Endometrium (tissue), 2 donors: ENCODE results near the gene OSBPL6.
A peak's percentile ranks its signal among the peaks of the same experiment; 100 is the strongest.
"Not testable (repeated sequence)": the region's sequence is repeated elsewhere in the genome, so short reads cannot be mapped to it uniquely, and the experiment has no call there.

Experiments used
- FAIRE-seq: peaks from 2 replicates; lab custom pipeline; 2012; peaks lifted over from hg19 to GRCh38; lab: Jason Lieb, UNC
- donor health status: control.
- donor health status: control.

OSBPL6 gene

DNA sequence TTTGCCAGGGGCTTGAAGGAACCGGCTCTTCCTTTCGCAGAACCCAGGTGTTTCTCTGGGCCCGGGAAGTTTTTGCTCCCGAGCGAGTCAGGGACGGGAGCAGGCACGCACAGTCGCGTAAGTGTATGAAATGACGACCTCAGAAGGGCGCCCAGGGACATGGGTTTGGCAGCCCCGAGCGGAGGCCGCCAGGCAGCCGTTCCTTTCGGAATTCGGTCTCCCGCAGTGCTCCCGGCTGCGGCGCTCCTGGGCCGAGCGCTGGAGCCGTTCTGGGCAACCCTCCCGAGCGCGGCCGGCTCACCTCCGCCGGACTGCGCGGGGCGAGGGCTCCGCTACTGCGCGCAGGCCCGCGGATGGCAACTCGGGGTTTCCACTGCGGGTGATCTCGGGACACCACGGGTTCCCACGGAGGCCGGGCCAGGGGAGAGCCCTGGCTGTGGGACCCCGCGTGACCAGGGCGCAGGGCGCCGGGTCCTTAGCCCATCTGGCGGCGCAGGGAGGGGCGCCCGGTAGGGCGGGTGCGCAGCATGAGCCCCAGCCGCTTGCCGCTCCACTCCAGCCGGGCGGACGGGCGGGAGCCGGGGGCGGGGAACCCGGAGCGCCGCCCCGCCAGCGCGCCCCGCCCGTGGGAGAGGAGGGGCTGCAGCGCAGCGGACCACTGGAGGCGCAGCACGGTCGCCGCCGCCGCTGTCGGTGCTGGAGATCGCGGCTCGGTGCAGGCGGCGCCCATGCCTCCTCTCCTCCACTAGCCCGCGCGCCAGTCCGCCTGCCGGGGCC lies at the start of gene OSBPL6:
Gene OSBPL6, plus strand, starts transcription at position 690 of the 777 bp plus-strand sequence. CDS start 111,673 bp downstream, outside the sequence.
- FAIRE-seq = no peak

DNA sequence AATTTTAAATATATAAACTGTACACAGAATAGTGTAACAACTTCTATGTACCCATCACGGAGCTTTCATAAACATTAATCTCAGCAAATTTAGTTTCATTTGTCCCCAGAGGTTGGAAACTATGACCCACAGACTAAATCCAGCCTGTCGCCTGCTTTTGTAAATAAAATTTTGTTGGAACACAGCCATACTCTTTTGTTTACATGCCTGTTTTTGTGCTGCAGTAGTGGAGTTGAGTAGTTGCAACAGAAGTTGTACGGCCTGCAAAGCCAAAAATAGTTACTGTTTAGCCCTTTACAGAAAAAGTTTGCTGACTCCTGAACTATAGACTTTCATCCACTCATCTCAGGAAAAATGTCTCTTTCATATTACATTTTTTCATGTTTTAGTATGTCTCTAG lies 42.3 kb upstream of the OSBPL6 start:
- peak; percentile 35 for FAIRE-seq

DNA sequence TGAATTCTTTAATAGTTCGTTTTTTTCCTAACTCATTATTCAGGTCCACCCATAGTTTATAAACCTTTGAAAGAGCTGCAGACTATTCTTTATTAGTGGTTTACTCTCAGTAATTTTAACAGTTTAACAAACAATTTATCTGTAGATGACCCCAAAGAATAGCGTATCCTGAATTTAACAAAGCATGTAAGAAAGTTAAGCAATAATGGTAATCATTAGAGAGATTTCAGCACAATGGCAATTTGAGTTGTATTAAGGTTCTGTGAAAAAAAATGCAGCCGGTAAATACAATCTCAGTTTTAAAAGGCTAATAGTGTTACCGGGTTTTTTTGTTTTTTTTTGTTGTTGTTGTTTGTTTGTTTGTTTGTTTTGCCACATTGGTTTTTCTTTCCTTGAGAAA lies 41.8 kb upstream of the OSBPL6 start:
- FAIRE-seq = no peak

DNA sequence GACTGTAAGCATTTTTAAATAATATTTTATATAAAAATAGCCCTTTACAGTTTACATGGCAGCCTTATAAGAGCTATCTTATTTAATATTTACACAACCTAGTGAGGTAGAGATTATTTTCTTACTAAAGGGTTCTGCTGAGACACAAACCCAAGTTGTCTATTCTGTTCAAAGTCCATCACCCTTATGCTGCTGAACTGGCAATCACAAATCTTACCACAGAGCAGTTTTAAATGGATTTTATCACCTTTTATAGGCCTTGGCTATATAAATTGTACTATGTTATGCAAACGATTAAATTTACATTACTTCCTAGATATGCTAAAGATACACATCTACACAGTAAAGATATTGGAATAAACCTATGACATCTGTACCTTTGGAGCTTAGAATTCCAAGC lies 41.3 kb upstream of the OSBPL6 start:
- FAIRE-seq = no peak

DNA sequence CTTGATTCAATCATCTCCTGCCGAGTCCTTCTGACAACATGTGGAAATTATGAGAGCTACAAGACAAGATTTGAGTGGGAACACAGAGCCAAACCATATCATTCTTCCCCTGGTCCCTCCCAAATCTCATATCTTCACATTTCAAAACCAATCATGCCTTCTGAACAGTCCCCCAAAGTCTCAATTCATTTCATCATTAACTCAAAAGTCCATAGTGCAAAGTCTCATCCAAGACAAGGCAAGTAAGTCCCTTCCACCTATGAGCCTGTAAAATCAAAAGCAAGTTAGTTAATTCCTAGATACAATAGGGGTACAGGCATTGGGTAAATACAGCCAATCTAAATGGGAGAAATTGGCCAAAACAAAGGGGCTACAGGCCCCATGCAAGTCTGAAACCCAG lies 40.4 kb upstream of the OSBPL6 start:
- not testable (repeated sequence) for FAIRE-seq

DNA sequence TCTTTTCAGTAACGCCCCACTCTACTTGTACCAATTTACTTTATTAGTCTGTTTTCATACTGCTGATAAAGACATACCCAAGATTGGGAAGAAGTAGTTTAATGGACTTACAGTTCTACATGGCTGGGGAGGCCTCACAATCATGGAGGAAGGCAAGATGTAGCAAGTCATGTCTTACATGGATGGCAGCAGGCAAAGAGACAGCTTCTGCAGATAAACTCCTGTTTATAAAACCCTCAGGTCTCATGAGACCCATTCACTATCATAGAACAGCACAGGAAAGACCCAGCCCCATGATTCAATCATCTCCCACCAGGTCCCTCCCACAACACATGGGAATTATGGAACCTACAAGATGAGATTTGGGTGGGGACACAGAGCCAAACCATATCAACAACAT lies 38.8 kb upstream of the OSBPL6 start:
- no peak for FAIRE-seq

DNA sequence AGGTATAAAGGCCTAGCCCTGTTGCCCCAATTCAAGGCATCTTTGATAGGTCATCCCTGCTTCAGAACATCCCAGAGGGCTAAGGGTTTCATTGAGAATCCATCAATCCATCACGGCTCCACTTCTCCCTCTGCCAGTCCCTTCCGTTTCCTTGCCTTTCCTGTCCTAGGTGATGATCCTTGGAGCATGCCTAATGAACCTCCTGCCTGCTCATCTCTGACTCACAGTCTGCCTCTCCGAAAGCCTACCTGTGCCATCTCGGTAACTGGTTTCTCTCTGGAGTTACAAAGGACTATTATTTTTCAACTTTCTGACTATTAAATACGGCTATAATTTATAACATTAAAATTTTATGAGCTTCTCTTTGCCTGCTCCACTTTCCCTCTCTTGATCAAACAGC lies 36.7 kb upstream of the OSBPL6 start:
- no peak for FAIRE-seq

DNA sequence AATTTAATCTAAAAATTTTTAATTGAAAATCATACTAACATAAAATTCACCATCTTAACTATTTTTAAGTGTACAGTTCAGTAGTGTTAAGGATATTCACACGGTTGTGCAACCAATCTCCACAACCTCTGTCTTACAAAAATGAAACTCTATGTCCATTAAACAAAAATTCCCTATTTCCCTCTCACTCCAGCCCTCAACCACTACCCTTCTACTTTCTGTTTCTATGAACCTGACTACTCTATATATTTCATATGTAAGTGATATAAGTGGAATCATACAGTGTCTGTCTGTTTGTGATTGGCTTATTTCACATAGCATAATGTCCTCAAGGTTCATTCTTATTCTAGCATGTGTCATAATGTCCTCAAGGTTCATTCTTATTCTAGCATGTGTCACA lies 34.3 kb upstream of the OSBPL6 start:
- no peak for FAIRE-seq

DNA sequence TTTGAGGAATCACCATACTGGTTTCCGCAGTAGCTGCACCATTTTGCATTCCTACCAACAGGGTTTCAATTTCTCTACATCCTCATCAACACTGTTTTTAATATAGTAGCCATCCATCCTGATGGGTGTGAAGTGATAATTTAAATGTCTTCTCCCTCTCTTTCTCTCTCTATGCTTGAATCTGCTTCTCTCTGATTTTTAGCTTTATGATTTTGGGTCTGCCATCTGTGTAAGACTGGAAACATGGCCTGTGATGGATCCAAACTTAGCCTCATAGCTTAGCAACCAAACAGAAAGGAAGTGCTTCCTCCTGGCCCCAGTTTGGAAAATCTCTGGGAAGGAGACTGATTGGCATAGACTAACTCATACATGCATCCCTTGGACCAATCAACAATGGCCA lies 33.7 kb upstream of the OSBPL6 start:
- no peak for FAIRE-seq

DNA sequence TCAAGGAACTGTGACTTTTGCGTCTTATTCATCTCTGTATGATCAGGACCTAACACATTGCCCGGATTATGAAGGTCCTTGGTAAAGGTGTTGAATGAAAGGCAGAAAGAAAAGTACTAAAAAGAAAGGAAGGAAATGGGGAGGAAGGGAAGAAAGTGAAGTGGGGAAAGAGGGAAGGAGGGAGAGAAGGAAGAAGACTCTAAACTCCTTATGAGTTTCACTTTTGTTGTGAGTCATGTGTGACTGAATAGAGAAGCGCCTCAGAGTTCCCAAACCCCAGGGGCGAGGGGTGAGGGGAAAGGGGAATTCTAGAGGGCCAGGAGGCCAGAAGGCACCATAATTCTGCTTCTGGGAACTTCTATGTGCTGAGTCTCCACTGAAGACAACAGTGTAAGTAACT lies 30.9 kb upstream of the OSBPL6 start:
- no peak for FAIRE-seq

DNA sequence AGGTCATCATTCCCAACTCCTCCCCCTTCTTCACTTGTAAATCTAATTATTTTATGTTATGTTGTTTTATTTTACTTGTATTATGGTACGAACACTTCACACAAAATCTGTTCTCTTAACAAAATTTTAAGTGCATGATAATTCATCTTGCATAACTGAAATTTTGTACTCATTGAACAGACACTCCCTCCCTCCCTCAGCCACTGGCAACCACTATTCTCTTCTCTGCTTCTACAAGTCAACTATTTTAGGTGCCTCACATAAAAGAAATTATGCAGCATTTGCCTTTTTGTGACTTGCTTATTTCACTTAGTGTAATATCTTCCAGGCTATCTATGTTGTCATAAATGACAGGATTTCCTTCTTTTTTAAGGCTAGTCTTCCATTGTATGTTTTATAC lies 30.4 kb upstream of the OSBPL6 start:
- no peak for FAIRE-seq

DNA sequence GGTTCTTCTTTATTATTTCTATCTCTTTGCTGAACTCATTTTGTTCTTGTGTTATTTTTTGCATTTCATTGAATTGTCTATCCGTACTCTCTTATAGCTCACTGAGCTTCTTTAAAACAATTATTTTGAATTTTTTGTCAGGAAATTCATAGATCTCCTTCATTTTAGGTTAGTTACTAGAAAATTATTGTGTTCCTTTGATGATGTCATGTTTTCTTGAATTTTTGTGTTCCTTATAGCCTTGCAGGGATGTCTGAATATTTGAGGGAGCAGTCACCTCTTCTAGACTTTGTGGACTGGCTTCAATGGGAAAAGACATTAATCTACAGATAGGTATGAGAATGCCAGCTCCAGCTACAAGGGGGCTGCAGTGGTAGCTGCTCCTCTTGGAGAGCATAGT lies 20.7 kb upstream of the OSBPL6 start:
- FAIRE-seq = no peak

DNA sequence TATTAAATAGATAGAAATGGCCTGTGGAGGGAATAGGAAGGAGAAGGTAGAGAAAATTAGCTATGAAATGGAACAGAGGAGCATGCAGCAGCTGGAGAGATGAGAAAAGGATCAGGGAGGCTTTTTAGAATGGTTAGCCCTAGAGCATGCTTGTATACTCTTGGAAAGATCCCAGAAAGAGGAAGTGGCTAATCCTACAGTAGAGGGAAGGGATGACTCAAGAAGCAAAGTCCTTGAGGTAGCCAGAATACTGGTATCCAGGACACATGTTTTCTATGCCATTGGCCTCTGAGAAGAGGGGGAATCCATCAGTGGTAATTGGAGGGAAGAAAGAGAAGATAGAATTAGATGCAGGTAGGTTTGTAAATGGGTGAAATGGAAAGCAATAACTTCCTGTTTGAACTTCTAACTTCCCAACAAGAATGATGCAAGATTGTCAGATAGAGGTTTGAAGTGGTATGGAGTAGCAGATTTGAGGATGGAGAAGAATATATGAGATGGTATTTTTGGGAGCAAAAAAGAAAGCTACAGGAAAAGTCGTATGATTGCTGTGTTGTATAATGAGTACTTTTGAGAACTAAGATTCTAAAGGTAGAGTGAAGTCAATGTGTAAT lies 17.1 kb upstream of the OSBPL6 start:
- no peak for FAIRE-seq

DNA sequence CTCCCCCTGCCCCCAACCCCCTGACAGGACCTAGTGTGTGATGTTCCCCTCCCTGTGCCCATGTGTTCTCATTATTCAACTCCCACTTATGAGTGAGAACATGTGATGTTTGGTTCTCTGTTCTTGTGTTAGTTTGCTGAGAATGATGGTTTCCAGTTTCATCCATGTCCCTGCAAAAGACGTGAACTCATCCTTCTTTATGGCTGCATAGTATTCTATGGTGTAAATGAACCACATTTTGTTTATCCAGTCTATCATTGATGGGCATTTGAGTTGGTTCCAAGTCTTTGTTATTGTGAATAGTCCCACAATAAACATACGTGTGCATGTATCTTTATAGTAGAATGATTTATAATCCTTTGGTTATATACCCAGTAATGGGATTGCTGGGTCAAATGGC lies 13.7 kb upstream of the OSBPL6 start:
- FAIRE-seq = not testable (repeated sequence)

DNA sequence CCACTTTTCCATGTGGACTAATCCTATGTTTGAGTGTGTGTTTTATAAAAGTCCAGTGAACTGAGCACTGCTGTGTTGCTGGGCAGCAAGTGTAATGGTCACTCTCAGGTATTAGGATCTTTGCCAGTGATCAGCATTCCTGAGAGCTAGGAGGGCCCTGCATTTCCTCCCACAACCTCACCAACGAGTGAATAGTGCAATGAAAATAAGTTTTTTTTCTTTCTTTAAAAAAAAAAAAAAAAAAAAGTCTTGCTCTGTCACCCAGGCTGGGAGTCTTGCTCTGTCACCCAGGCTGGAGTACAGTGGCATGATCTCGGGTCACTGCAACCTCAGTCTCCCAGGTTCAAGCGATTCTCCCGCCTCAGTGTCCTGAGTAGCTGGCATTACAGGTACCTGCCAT lies 6.5 kb upstream of the OSBPL6 start:
- FAIRE-seq = no peak

DNA sequence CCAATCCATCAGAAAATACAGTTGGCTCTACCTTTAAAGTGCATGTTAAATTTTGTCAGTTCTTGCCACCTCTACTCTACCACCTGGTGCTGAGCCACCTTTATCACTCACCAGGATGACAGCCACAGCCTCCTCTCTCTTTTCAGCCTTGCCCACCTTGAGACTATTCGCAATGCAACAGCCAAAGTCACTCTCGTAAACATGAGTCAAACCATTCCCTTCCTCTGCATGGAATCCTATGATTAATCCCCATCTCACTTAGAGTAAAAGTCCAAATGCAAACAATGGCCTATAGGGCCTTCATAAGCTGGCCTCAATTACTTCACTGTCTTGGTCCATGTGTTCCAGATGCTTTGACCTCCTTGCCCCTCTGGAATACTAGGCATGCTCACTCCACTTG lies 5.8 kb upstream of the OSBPL6 start:
- no peak for FAIRE-seq

DNA sequence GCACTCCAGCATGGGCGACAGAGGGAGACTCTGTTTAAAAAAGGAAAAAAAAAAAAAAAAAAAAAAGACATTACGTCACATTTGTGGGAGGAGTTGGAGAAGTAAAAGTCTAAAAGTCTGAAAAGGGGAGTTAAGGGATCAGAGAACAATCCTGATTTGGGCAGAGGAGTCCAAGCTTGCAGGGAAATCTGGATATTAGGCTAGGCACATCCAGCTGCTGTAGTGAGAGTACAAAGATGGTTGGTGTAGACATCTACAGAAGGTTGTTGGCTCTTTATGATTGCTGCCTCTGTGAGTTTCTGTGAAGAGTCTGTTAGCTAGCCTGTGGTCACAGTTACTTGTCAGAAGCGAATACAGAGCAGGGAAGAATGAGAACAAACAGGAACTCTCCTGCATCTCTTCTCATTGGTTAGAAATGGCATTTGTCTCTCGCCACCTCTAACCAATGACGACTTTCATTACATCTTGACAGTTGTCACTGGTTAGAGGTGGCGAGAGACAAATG lies 3.3 kb upstream of the OSBPL6 start:
- no peak for FAIRE-seq

DNA sequence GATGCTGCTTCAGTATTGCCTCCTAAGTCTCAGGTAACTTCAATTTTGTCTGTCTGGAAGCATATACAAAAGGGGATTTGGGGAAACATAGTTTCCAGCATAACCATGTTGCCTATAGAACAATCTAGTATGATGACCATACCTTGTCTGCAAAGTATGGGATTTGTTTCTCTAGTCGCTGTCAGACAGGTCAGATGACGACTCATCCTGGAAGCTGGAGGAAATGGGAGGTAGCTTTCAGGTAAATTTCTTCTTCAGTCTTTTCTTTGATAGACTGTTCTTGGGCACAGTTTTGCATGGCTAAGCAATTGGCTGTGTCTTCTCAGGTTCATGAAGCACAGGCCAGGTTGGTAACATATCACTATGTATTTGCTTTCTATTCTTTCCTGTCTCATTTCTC lies 2.8 kb upstream of the OSBPL6 start:
- FAIRE-seq = no peak

DNA sequence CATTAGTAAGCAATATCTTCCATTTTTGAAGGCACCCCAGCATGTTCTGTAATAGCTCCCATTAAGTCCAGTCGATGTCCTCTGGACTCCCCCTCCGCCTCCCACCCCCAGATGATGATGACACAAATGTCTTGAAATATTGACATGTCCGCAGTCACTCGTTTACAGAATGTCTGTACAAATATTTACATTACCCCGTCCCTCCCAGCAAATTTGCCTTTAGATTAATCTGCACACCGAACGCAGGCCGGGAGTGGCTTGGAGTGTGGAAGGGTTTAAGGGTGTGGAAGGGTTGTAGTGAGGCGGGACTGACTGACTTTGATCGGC lies 853 bp upstream of the OSBPL6 start:
- FAIRE-seq = no peak

DNA sequence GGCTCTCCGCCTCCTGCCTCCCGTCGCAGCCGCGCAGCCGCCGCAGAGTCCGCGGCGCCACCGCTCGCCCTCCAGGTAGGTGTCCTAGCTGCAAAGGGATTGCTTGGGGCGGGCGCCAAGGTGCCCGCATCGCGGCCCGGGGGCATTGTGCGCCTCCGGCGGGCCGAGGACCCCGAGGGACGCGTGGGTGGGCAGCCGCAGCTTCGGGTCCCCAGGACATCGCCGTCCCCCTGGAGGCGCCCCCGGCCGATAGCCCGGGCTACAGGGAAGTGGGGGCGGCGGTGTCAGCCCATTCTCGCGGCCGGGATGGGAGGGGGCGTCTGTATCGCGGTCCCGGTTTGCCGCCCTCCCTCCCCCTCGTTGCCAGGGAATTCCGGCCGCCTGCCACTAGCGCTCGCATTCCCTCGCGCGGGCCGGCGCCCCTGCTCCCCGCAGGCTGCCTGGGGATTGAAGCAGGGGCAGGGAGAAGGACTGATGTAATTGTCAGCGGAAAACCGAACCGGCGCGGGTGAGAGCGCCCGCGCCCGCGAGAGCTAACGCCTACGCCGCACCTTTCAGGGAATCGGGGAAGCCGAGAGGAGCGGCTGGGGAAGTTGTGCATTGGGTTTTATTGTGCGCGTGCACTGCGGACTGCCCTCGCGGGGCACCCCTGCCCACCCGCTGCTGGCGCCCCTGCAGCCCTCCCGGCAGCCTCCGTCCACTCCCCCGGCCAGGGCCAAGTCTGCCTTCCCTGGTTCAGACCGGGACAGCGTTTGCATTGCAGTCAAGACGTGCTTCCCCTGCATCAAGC lies 483 bp downstream of the OSBPL6 start:
- no peak for FAIRE-seq

DNA sequence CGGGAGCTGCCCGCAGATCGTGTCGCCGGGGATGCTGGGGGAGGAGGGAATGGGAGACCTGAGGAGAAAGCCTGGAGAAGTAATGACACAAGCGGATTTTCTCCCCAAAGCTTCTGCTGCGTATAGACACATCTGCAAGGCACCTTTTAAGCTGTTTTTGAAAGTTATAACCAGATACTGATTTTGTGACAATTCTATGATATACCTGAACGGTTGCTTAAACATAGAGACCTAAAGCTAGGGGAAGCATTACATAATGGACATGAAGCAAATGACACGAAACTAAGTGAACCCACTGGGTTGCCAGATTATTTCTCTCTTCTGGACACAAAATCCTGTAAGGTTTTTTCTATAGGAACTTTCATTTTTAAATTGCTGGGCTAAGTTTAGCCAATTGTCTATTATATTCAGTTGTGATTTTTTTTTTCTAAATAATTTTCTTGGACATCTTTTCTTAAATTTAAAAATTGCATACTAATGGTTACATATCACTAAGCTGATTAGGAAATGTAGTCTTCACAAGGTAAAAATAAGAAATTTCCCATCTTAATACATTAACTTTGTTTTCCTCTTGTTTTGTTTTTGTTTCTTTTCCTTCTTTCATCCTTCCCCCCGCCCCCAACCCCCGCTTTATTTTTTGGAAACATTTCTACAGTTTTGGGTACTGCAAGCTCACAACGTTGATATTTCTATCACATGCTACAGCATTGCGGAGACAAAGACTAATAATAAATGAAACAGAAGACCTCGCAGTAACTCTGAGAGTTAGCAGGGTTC lies 1.3 kb downstream of the OSBPL6 start:
- no peak for FAIRE-seq

DNA sequence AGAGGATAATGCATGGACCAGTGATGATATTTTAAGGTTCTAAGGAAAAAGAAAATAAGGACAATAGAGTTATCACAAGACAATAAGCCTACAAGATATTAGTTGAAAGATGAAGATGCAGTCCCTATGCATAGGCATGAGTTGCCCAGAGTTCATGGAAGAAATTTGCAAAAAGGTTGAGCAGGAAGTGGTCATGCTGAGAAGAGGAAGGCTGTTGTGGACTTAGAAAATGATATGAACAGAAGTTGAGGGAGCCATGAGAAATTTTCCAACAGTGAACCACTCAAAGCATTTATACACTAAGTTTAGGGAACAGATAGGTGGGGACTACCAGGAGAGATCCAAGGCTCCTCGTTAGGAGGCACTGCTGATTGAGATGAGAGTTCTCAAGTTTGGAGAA lies 3.5 kb downstream of the OSBPL6 start:
- no peak for FAIRE-seq
